Naive B cell (primary cell): ENCODE data around the gene EPB41L2. TPM values are rescaled to one million over a fixed set of nuclear protein-coding genes. Genes with fewer than 3 reads are reported as not detected.
A peak's percentile ranks its signal among the peaks of the same experiment; 100 is the strongest.
"Not testable (repeated sequence)": the region's sequence is repeated elsewhere in the genome, so short reads cannot be mapped to it uniquely, and the experiment has no call there.

Source experiments
- ATAC-seq, 2 donors: fragments of 150-1000 bp; cut with Tn5 transposase; 2 replicates each; pipeline ENCODE4 v1.10.0; 2021; ENCODE audit warnings: low read depth in 2 of 2, mild to moderate bottlenecking in 2 of 2, moderate library complexity in 2 of 2
- DNase-seq: peaks from one replicate; pipeline ENCODE4 v3.0.0; 2022
- H3K27ac Mint-ChIP-seq, 6 donors: one replicate each; pipeline ENCODE4 v1.8.0; 2020 to 2022; ENCODE audit warnings: mild to moderate bottlenecking in 6 of 6, mixed read lengths in 6 of 6, moderate library complexity in 5 of 6, inconsistent platforms in 2 of 6
- H3K27me3 Mint-ChIP-seq, 3 donors: one replicate each; pipeline ENCODE4 v1.8.0; 2021 to 2022; ENCODE audit warnings: mixed read lengths in 3 of 3, mild to moderate bottlenecking in 1 of 3
- H3K36me3 Mint-ChIP-seq, 2 donors: one replicate each; pipeline ENCODE4 v1.8.0; 2020 to 2022; ENCODE audit warnings: mixed read lengths in 2 of 2, inconsistent platforms in 1 of 2, mild to moderate bottlenecking in 1 of 2
- H3K4me1 Mint-ChIP-seq, 3 donors: one replicate each; pipeline ENCODE4 v1.8.0; 2020 to 2022; ENCODE audit warnings: mixed read lengths in 3 of 3, inconsistent platforms in 1 of 3, mild to moderate bottlenecking in 1 of 3, moderate library complexity in 1 of 3
- H3K4me3 Mint-ChIP-seq, 8 donors: one replicate each; pipeline ENCODE4 v1.8.0; 2020 to 2022; ENCODE audit warnings: mild to moderate bottlenecking in 8 of 8, mixed read lengths in 8 of 8, moderate library complexity in 8 of 8, inconsistent platforms in 2 of 8
- H3K9me3 Mint-ChIP-seq, 7 donors: one replicate each; pipeline ENCODE4 v1.8.0; 2020 to 2022; ENCODE audit warnings: mixed read lengths in 7 of 7, mild to moderate bottlenecking in 5 of 7, inconsistent platforms in 2 of 7, moderate library complexity in 1 of 7
- polyA plus RNA-seq, 6 donors: library from polyadenylated mRNA; unstranded; fragments of 300-500 nt; fragmentation: Illumina TruSeq; gene quantifications; one replicate each; pipeline ENCODE4 v1.2.3, GENCODE V29; 2021; ENCODE audit warnings: low read depth in 6 of 6

The EPB41L2 gene
- polyA plus RNA-seq, 6 donors from 2014 or later: 10.9 to 51.1 (median 34.0) TPM

GRCh38 chr6:130827247-130828149 lies 235.5 kb downstream of the EPB41L2 start, which contains the start of gene SMLR1:
SMLR1 (plus strand) TSS chr6:130827406; CDS start chr6:130827414, 8 bp downstream.
- Mint-ChIP-seq H3K4me3 (no peak within 1 kb of the TSS), H3K36me3 (peaks cover 0 to 4% of the 10 kb centered on the region in 2 donors), H3K4me1 (no peaks in the 10 kb centered on the region), H3K27me3 (no peaks in the 10 kb centered on the region), H3K27ac (no peak within 1 kb of the TSS), H3K9me3 (peaks cover 0 to 3% (median 0%) of the 10 kb centered on the region in 7 donors)
- no peak for ATAC-seq
- no peak for DNase-seq

- ATAC-seq: no peak
- H3K9me3 Mint-ChIP-seq: peaks cover 0 to 4% (median 0%) of the 10 kb centered on the region in 7 donors
- H3K4me1 Mint-ChIP-seq: no peaks in the 10 kb centered on the region
These were observed 236.4 kb downstream of the EPB41L2 start for GRCh38 chr6:130826442-130827246.

GRCh38 chr6:130825772-130826441 lies 237.1 kb downstream of the EPB41L2 start:
- ATAC-seq (no peak), DNase-seq (no peak)
- Mint-ChIP-seq H3K4me1 (no peaks in the 10 kb centered on the region), H3K9me3 (peaks cover 0 to 6% (median 0%) of the 10 kb centered on the region in 7 donors), H3K4me3 (no peak overlapping the region), H3K36me3 (peaks cover 0 to 4% of the 10 kb centered on the region in 2 donors), H3K27me3 (no peaks in the 10 kb centered on the region), H3K27ac (no peak overlapping the region)

More at GRCh38 chr6:130826442-130827246, 236.4 kb downstream of the EPB41L2 start:
- Mint-ChIP-seq H3K27ac (no peak overlapping the region), H3K27me3 (no peaks in the 10 kb centered on the region), H3K36me3 (peaks cover 0 to 4% of the 10 kb centered on the region in 2 donors), H3K4me3 (no peak overlapping the region)
- no peak for DNase-seq

- no peak for DNase-seq
- Mint-ChIP-seq H3K27me3 (no peaks in the 10 kb centered on the region), H3K27ac (no peak overlapping the region), H3K4me3 (no peak overlapping the region), H3K9me3 (peaks cover 0 to 8% (median 0%) of the 10 kb centered on the region in 7 donors), H3K4me1 (no peaks in the 10 kb centered on the region), H3K36me3 (peaks cover 0 to under 1% of the 10 kb centered on the region in 2 donors)
- no peak for ATAC-seq
These were observed 237.9 kb downstream of the EPB41L2 start for GRCh38 chr6:130824978-130825694.

DNA sequence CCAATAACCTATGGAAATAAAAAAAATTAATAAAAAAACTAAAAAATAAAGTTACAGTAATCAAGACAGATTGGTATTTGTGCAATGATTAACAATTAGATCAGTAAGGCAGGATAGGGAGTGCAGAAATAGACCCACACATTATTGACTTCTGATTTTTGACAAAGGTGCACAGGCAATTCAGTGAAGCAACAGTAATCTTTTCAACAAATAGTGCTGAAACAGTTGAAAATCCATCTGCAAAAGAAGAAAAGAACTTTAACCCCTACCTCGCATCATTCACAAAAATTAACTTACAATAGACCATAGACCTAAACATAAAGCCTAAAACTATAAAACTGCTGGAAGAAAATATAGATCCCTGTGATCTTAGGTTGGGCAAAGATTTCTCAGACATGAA lies 240.3 kb downstream of the EPB41L2 start:
- ATAC-seq (no peak), DNase-seq (no peak)
- H3K27ac Mint-ChIP-seq: no peak overlapping the region
- no peaks in the 10 kb centered on the region for H3K27me3 Mint-ChIP-seq
- H3K4me1 Mint-ChIP-seq: no peaks in the 10 kb centered on the region
- H3K36me3 Mint-ChIP-seq: peaks cover 2 to 3% of the 10 kb centered on the region in 2 donors
- peaks cover 0 to 12% (median 4%) of the 10 kb centered on the region in 7 donors for H3K9me3 Mint-ChIP-seq
- no peak overlapping the region for H3K4me3 Mint-ChIP-seq

- peaks cover 0 to 14% (median 11%) of the 10 kb centered on the region in 7 donors for H3K9me3 Mint-ChIP-seq
- DNase-seq (no peak), ATAC-seq (no peak)
- H3K36me3 Mint-ChIP-seq: peaks cover 8 to 19% of the 10 kb centered on the region in 2 donors
- no peaks in the 10 kb centered on the region for H3K27me3 Mint-ChIP-seq
- no peaks in the 10 kb centered on the region for H3K4me1 Mint-ChIP-seq
- H3K27ac Mint-ChIP-seq: no peak overlapping the region
- no peak overlapping the region for H3K4me3 Mint-ChIP-seq
These were observed 247.6 kb downstream of the EPB41L2 start for GRCh38 chr6:130815200-130816071.

GRCh38 chr6:130814506-130814905 lies 248.5 kb downstream of the EPB41L2 start:
- Mint-ChIP-seq H3K27ac (no peak overlapping the region), H3K4me3 (peak overlapping the region in 1 of 8 donors; percentile 16)

DNA sequence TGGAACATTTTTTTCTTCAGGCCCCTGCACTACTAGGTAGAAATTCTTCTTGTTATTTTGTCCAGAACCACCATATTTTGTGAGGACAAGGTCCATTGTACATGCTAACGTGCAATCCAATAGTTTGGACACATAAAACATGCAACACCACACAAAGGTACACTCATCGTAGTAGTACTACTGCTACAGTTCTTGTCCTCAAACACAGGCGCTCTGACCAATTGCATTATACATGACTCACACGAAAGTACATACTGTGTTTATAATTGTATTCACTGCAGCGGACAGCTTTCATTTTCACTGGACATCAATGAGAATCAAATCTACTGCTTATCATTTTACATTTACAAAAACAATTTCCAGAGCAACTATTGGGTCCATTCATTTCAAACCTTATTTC lies 251.1 kb downstream of the EPB41L2 start:
- H3K36me3 Mint-ChIP-seq: peaks cover 0 to 9% of the 10 kb centered on the region in 2 donors
- H3K9me3 Mint-ChIP-seq: peaks cover 0 to under 1% (median 0%) of the 10 kb centered on the region in 7 donors
- H3K4me1 Mint-ChIP-seq: no peaks in the 10 kb centered on the region
- no peak overlapping the region for H3K27ac Mint-ChIP-seq
- no peaks in the 10 kb centered on the region for H3K27me3 Mint-ChIP-seq
- DNase-seq (no peak), ATAC-seq (no peak)
- no peak overlapping the region for H3K4me3 Mint-ChIP-seq

More at GRCh38 chr6:130814506-130814905, 248.5 kb downstream of the EPB41L2 start:
- Mint-ChIP-seq H3K4me1 (no peaks in the 10 kb centered on the region), H3K36me3 (peaks cover 8 to 19% of the 10 kb centered on the region in 2 donors), H3K27me3 (no peaks in the 10 kb centered on the region), H3K9me3 (peaks cover 0 to 14% (median 11%) of the 10 kb centered on the region in 7 donors)
- DNase-seq (no peak), ATAC-seq (no peak)

DNA sequence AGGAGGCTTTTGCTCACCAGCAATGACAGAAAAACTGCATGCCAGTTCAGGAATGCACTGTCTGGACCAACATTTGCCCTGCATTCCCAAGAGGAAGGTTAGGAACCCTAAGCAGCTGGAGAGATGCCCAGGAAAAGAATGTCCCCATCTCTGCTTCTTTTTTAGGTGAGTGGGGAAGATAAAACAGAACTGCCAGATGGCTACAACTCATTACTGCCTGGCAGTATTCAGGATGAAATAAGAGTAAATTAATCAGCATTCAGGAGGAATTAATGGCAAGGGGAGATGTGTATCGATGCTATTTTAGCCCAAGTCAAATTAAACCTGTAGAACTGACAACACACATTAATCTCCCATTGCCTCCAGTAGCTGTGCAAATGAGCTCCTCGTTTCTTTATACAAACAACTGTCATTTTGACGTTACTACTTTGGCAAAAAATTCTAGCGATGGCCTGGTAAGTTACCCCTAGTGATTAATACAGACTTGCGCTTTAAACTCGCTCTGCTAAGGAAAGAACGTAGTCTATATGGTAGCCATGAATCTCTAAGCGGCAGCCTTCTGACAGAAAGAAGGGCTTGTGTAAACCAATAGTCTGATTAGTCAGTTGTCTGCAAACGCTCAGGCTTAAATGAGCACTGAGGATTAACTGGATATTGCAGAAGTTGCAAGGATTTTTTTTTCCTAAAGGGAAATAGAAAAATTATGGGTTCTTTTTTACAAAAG lies 252.6 kb downstream of the EPB41L2 start:
- DNase-seq (no peak), ATAC-seq (no peak)
- Mint-ChIP-seq H3K27ac (no peak overlapping the region), H3K4me3 (no peak overlapping the region), H3K27me3 (no peaks in the 10 kb centered on the region), H3K4me1 (no peaks in the 10 kb centered on the region), H3K9me3 (no peaks in the 10 kb centered on the region), H3K36me3 (peaks cover 0 to 4% of the 10 kb centered on the region in 2 donors)

DNA sequence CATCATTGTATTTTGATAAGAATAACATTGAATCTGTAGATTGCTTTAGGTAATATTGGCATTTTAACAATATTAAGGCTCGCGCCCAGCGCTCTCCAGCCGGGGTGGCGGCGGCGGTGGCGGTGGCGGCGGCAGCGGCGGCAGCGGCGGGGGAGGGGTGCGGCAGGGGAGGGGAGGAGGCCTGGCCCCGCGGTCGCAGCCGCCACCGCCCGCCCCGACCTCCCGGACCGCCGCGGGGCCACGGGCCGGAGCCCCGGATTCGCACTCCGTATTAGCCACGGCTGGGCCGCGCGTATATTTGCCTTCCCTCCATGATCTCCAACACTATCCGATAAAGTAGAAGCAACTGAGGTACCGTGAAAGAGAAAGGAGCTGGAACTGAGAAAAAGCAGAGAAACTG lies 261.7 kb downstream of the EPB41L2 start:
- not testable (repeated sequence) for H3K27me3 Mint-ChIP-seq, H3K27ac Mint-ChIP-seq, H3K36me3 Mint-ChIP-seq, H3K4me1 Mint-ChIP-seq, DNase-seq, H3K4me3 Mint-ChIP-seq, ATAC-seq
- peaks cover 0 to 28% (median 11%) of the 10 kb centered on the region in 7 donors for H3K9me3 Mint-ChIP-seq

DNA sequence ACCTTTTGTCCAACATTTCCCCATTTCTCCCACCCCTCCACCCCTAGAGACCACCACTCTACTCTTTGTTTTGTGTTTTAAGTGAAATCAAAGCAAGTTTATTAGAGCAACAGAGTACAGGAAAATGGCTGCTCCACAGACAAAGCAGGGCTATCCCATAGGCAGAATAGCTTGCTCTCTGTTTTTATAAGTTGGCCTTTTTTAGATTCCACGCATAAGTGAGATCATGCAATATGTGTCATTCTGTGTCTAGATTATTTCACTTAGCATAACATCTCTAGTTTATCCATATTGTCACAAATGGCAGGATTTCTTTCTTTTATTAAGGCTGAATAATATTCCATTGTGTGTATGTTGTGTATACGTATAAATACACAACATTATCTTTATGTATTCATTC lies 266.0 kb downstream of the EPB41L2 start:
- Mint-ChIP-seq H3K27me3 (no peaks in the 10 kb centered on the region), H3K9me3 (peaks cover 0 to 28% (median 7%) of the 10 kb centered on the region in 7 donors), H3K27ac (no peak overlapping the region), H3K36me3 (no peaks in the 10 kb centered on the region), H3K4me3 (no peak overlapping the region), H3K4me1 (no peaks in the 10 kb centered on the region)
- DNase-seq (no peak), ATAC-seq (no peak)
